ENCODE measurements around the gene ISG20.
"Not testable (repeated sequence)": the region's sequence is repeated elsewhere in the genome, so short reads cannot be mapped to it uniquely, and the experiment has no call there.

ISG20 gene

DNA sequence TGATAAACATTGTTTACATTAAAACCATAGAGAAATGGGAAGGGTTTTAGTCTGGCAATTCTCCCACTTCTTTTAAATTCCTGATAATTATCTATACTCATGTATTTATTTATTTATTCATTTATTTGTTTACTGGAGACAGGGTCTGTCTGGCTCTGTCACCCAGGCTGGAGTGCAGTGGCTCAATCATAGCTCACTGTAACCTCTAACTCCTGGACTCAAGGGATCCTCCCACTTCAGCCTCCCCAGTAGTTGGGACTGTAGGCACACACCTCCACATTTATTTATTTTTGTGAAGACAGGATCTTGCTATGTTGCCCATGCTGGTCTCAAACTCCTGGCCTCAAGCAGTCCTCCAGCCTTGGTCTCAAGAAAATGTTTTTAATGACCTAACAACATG is 20.1 kb upstream of the ISG20 start:
- no peak for DNase-seq (ENCODE audit: low spot score)
- no peak for FAIRE-seq

DNA sequence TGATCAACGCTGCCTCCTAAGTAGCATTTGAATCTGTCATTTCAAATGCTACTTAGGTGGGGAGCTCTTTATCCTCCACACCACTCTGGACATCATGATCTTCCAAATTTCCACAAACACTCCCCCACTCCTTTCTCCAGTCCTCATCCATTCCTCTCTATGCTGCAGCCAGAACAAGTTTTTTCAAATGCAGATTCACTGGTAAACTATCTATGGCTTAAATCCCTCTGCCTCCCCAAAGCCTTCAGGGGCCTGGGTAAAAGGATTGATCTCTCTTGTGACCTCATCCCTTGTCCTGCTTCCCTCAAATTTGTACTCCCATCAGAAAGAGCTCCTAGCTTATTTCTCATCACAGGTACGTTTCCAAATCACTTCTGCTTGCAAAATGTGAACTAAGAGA is 19.0 kb upstream of the ISG20 start:
- DNase-seq (ENCODE audit: low spot score) (no peak), FAIRE-seq (no peak)

DNA sequence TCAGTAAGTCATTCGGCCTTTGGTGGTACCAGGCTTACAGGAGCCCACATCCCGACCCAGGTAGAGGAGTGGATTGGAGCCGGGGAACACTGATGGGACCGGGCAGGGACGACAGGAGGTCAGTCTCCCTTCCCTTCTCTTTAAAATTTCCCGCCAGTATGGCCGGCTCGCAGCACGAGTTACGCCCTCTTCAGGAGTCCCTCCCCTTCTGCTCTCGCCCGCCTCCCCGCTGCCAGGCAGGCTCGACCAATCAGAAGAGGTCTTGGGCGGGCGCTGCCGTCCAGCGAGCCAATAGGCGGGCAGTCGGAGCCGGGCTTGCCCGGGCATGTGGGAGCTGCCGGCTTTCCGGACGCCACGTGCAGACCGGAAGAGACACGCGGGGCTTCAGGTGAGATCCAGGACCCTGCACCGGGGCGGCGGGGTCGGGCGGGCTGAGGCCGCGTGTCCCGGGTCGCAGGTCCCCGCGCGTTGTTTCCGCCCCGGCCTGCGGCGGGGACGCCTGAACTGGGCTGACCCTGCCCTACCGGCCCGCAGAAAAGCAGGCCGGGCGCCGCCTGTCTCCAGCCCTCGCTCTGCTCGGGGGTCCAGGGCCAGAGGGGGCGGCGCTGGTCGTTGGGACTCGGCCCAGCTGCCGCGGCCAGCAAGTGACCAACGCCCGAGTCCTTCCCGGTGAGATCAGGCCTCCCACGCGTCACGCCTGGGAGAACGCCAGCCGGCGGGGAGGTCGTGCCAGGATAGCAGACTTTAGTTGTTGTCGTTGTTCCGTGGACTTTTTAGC is 17.6 kb upstream of the ISG20 start, which contains the start of gene AEN:
Gene AEN (plus strand): TSS at position 346 of the 778 bp plus-strand sequence. CDS start 4,870 bp downstream, outside the sequence.
- FAIRE-seq (no peak), DNase-seq (ENCODE audit: low spot score) (peak; percentile 99)

DNA sequence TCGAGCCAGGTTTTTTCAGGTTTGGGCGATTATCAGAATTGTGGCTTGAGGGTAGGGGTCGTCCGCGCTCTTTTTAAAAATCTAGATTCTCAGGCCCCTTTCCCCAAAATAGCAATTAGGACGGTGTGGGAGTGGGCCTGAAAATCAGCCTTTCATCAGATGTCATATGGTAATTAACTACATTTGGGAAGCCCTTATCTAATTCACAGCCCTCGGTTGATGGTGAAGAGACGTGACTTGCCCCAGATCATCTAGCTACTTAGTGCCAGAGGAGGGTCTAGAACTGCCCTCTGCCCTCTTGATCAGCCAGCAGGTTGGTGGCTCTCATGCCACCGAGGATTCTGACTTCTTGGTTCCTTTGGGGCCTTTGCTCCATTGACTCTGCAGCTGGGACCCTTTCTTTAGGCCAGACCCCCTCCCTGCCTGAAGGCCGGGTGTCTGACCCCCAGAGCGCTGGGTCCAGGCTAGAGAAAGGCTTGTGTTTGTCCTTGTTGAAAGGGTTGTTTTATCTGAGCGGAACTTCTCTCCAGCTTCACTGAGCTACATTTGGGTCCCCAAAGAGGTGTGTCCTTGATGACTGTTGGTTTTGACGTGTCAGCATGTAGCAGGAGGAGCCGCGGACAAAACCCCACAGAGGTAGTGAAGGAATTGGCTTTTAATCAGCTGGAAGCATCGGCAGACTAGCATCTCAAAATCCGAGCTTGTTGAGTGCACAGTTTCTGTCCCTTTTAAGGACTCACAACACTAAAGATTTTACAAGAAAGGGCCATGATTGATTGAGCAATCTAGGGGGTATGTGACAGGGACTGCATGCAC is 16.8 kb upstream of the ISG20 start:
- FAIRE-seq = no peak
- no peak for DNase-seq (ENCODE audit: low spot score)

DNA sequence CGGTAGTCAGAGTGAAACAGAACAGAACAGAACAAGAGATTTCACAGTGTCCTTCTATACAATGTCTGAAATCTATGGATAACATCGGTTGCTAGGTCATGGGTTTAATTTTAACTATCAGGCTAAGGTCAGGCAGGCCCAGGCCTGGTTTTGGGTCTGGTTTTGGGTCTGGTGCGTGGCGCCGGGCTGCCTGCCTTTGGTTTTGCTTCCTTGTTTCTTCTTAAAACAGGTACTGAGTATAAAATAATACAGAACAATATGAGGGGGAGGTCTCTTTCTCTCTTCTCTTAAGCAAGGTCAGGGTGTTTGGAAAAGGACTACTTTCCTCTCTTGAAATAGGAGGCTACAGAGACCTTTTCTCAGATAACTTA is 16.2 kb upstream of the ISG20 start:
- DNase-seq (ENCODE audit: low spot score) (no peak), FAIRE-seq (no peak)

DNA sequence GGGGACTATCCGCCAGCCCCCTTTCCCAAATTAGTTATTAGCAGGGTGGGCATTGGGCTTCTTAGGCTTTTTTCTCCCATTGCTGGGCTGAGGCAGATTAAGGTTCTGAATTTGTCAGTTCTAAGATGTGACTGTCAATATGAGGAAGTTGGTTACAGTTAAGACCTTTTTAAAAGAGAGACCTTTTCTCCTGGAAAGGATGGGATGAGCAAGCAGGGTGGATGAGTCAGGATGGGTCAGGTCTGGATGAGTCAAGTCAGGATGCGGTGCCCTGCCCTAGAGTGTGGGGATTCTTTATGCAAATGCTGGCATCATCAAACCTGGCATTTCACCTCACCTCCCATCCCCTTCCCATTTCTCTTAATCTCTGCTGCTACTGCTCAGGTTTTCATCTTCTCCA is 15.8 kb upstream of the ISG20 start:
- FAIRE-seq (no peak), DNase-seq (ENCODE audit: low spot score) (peak; percentile 81)

DNA sequence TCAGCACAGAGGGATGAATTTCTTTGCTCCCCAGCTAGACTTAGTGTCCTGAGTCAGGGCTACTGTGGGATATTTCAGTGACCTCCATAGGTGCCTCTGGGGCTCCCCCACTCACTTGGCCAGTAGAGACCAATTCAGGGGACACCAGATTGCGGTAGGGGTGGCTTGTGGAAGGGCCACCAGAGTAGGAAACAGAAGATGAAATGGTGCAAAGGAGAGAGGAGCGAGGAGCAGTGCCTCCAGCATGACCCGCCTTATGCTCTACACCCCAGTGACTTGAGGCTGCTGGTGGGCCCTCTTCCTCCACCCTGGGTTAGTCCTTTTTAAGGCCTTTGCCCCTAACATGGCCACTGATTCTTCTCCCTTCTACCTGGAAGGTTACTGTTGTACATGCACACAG is 15.2 kb upstream of the ISG20 start:
- FAIRE-seq (no peak), DNase-seq (ENCODE audit: low spot score) (no peak)

DNA sequence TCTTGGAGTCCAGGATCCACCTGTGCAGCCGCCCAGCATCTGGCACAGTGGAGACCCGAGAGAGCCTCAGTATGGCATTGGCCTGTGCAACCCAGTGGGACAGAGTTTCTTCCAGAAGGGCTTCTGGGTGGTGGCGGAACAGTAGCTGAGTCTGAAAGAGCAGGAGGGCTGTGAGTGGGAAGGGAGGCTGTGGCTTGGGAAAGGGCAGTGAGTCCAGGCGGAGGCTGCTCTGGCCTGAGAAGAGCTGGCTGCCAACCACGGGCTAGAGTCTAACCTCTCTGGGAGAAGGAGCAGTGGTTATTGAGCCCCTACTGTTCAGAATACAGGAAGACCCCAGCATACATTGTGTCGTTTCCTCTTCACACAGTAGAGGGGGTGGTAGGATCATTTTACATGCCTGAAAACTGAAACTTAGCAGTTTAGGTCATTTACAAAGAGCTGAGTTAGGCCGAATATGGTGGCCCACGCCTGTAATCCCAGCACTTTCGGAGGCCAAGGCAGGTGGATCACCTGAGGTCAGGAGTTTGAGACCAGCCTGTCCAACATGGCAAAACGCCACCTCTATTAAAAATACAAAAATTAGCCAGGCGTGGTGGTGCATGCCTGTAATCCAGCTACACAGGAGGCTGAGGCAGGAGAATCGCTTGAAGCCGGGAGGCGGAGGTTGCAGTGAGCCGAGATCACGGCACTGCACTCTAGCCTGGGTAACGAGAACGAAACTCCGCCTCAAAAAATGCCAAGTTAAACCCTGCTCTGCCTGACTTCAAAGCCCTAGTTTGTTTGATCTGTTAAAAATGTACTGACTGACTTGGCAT is 14.5 kb upstream of the ISG20 start:
- FAIRE-seq = no peak
- DNase-seq (ENCODE audit: low spot score) = no peak

DNA sequence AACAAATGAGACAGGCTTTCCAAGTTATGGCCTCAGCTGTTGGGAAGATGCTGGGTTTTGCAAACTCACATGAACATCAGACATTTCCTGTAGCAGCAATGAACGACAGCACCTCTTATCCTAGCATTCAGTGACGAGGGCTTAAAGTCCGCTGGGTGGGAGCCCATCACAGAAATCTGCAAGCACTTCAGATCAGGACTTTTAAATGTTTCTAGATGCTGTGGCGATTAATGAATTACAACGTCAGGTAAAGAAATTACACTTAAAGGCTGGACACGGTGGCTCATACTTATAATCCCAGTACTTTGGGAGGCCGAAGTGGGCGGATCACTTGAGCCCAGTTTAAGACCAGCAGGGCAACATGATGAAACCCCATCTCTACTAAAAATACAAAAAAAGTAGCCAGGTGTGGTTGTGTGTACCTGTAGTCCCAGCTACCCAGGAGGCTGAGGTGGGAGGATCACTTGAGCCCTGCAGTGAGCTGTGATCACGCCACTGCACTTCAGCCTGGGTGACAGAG is 13.8 kb upstream of the ISG20 start:
- FAIRE-seq (no peak), DNase-seq (ENCODE audit: low spot score) (no peak)

DNA sequence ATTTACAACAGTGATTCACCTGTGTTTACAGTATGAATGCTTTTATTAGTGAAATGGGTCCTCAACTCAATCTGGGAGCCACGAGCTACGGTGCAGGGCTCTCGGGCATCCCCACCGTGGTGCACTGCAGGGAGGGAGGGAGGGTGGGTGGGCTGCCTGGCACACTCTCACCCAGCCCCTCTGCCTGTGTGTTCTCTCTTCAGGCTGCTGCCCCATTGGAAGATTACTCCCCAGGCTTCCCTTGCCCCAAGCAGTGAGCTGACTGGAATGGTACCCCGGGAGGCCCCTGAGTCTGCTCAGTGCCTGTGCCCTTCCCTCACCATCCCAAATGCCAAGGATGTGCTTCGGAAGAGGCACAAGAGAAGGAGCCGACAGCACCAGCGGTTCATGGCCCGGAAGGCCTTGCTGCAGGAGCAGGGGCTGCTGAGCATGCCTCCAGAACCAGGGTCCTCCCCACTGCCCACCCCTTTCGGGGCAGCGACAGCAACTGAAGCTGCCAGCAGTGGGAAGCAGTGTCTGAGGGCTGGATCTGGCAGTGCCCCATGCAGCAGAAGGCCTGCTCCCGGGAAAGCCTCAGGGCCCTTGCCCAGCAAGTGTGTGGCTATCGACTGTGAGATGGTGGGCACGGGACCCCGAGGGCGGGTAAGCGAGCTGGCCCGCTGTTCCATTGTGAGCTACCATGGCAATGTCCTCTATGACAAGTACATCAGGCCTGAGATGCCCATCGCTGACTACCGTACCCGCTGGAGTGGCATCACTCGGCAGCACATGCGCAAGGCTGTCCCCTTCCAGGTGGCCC is 12.7 kb upstream of the ISG20 start:
- DNase-seq (ENCODE audit: low spot score) (no peak), FAIRE-seq (no peak)

DNA sequence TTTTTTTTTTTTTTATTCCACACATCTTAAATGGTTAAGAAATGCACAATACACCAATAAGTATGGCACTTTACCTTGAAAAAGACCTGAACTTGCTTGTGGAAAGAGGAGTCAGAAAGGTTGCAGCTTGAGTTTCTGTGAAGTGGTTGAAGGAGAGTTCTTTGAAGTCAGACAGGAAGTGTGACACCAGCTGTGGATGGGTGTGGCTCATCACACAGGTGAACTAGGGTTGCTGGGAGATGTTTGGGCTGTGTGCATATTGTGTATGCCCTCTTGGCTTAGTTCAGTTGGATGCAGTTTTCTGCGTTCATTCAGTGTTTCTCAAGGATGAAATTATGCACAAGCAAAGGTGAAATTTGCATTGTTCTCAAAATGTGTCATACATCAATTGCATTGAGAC is 11.4 kb upstream of the ISG20 start:
- FAIRE-seq = no peak
- no peak for DNase-seq (ENCODE audit: low spot score)

DNA sequence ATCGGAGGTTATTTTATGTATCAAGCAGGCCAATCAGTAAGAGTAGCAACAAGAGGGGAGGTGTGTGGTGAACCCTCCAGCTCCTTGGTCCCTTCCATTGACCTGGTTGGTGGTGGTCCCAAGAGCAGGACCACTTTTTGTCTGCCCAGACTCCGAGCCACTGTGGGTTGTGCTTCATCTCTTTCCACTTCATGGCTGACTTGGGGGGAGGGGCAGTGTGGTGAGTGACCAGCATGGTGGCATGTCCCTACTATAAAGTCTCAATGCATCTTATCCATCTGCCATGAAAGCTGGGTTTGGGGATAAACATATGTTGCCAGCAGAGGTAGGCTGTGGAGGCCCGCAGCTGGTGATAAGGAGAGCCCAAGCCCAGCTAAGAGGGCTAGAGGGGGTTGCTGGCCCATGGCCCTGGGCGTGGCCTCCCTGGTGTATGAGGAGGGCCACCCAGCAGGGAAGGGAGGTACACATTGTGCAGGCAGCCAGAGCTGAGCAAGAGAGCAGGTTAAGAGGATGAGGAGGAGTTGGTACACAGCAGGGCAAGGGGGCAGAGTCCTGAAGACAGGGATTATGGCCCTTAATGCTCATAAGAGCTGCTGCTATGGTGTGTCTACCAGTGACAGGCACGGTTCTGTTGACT is 10.7 kb upstream of the ISG20 start:
- no peak for FAIRE-seq
- DNase-seq (ENCODE audit: low spot score) = no peak

DNA sequence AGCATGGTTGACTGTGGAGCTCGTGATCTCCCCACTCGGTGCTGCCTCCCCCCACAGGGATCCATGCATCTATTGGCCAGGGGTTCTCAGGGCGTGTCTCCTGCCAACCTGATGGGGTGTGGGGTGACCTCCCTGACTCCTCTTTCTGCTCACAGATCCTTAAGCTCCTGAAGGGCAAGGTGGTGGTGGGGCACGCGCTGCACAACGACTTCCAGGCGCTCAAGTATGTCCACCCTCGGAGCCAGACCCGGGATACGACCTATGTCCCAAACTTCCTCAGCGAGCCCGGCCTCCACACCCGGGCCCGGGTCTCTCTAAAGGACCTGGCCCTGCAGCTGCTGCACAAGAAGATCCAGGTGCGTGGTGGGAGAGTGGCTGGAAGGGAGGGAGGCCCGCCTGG is 9.7 kb upstream of the ISG20 start:
- no peak for FAIRE-seq
- DNase-seq (ENCODE audit: low spot score) = no peak

DNA sequence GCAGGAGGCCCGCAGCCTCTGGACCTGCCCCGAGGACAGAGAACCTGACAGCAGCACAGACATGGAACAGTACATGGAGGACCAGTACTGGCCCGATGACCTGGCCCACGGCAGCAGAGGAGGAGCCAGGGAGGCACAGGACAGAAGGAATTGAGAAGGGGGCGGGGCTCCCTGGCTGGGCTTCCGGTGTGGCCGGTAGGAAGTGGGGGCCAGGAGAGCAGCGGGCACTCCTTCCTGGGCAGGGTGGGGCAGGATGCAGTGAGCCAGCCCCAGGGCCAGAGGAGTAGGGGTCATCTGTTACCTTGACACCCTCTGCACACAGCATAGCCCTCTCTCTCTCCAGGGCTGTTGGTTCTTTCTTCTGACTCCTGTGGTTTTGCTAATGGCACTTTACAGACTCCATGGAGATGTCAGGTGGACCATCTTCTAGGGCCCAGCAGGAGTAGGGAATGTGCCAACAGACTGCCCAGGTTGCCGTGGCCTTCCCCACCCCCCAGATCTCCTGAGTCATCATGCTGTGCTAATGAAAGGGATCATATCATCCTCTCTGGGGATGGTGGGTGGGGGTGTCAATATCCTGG is 8.6 kb upstream of the ISG20 start:
- DNase-seq (ENCODE audit: low spot score) (no peak), FAIRE-seq (no peak)

DNA sequence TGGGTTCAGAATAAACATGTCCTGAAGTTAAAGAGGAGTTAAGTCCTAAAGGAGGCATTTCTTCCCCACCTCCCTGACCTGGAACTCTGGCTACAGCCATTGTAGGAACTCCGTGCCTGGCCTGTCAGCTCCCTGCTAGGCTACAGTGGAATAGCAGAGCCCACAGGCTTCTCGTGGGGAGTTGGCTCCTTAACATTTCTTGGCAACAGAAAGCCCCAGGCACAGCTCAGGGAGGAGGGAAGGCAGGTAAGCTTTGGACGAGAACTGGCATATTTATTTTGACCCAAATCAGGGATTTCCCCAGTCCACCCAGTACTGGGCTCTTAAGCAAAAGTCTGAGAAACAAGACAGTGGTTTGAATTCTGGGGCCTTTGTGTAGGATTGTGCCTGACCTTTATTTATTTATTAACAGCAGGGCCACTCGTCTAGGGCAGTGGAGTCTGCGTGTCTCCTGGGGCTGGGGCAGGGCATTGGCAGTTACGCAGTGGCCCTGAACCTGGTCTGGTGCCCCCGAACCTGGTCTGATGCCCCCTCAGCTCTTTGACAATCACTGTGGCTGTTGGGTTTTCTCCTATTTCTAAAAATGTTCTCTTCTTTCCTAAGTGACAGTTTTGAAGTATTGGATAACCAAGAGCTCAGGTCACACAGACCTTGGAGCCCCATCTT is 7.9 kb upstream of the ISG20 start:
- no peak for DNase-seq (ENCODE audit: low spot score)
- FAIRE-seq = no peak

DNA sequence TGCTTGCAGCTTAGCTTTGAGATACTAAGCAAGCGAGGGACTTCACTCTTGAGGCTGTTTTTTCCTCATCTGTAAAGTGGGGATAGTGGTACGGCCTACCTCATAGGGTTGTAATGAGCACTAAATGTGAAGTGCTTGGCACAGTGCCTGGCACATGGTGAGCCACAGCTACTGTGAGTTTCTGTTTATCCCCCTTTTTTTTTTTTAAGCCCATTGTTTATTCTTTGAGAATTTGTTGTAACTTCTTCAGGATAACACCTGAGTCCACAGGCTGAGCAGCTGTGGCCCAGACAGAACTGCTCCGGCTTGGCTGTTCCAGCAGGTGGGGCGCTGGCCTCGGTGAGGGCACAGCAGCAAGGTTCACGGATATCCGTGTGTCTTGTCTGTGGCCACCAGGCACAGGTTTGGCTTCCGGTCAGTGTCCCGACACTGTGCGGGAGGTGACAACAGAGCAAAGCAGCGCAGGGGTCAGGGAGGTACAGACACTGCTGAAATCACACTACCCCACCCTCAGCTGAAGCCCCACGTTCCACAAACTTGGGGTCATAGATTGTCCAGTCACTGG is 7.3 kb upstream of the ISG20 start:
- DNase-seq (ENCODE audit: low spot score) (no peak), FAIRE-seq (no peak)

DNA sequence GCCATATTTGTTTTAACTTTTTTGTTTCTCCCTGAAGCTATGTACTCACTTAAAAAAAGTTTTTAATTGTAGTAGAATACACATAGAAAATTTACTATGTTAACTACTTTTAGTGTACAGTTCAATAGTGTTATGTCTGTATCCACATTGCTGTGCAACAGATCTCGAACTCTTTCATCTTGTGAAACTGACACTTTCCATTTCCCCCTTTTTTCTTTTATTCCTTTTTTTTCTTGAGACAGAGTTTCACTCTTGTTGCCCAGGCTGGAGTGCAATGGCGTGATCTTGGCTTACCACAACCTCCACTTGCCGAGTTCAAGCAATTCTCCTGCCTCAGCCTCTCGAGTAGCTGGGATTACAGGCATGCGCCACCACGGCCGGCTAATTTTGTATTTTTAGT is 6.0 kb upstream of the ISG20 start:
- not testable (repeated sequence) for FAIRE-seq; DNase-seq (ENCODE audit: low spot score)

DNA sequence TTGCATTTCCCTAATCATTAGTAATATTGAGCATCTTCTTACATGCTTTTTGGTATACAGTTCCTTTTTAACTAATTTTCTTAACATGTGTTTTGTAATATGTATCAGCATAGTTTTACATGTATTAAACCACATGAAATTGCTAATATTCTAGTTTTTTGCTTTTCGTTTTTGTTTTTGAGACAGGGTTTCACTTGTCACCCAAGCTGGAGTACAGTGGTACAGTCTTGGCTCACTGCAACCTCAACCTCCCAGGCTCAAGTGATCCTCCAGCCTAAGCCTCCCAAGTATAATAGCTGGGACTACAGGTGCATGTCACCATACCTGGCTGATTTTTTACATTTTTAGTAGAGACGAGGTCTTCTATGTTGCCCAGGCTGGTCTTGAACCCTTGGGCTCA is 4.4 kb upstream of the ISG20 start:
- FAIRE-seq = no peak
- no peak for DNase-seq (ENCODE audit: low spot score)

DNA sequence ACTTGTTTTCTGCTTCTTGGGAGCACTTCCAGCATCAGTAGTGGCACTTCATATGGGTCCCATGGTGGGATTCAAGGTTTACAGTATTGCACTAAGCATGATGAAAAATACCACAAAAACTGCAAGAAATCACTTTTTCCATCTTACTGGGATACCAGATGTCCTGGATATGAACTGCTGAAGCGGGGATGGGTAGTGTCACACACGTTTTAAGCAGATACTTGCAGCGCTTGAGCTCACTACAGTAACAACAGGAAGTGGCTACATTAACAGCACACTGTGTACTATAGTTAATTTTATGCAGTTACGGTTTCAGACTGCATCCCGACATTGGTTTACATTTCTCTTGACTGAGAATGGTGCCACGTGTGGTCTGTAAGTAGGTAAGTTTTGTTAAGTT is 3.5 kb upstream of the ISG20 start:
- DNase-seq (ENCODE audit: low spot score) = no peak
- no peak for FAIRE-seq

All from urothelium cell line (cell line).